Measurements from ENCODE around the gene PSMC1.
"Not testable (repeated sequence)": the region's sequence is repeated elsewhere in the genome, so short reads cannot be mapped to it uniquely, and the experiment has no call there.

PSMC1 gene

GRCh38 chr14:90256354-90257131, at the start of gene PSMC1:
TSS of gene PSMC1 (plus strand) at chr14:90256553. CDS start at chr14:90256598, 45 bp downstream.
- peak; percentile 85 for DNase-seq

- DNase-seq = no peak
These were observed 43.1 kb upstream of the PSMC1 start for GRCh38 chr14:90213099-90213748.

DNA sequence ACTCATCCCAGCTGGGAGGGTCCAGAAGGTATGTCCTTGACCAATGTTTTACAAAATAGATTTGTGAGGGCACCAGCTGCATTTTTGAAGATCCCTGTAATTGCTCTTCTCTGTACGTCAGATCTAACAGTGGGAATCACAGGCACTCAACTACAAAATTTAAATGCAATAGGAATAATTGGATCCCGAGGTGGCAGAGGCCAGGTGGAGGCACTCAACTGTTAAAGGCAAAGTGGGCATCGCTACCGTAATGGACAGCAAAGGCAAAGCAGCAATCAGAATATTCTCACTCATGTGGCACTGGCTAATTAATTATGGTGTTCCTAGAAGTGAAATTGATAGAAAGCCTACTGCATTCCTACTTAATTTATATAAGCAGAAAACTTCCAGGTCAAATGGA, 27.9 kb upstream of the PSMC1 start:
- DNase-seq = no peak

- DNase-seq = not testable (repeated sequence)
These were observed 26.4 kb upstream of the PSMC1 start for GRCh38 chr14:90229942-90230341.

GRCh38 chr14:90235179-90235976, 21.0 kb upstream of the PSMC1 start:
- peak; percentile 61 for DNase-seq

DNA sequence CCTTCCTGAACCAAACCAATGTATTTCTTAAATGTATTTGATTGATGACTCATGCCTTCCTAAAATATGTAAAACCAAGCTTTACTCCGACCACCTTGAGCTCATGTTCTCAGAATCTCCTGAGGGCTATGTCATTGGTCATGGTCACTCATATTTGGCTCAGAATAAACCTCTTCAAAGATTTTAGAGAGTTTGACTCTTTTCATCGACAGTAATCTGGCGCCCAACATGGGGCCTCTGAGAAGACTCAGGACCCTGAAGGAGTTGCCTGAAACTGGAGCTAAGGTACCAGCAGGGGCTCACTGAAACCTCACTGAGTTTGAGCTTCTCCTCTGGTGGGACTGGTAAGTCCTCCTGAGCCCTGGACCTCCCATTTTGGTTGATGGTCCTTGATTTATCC, 17.2 kb upstream of the PSMC1 start:
- no peak for DNase-seq

GRCh38 chr14:90242444-90242843, 13.9 kb upstream of the PSMC1 start:
- no peak for DNase-seq

GRCh38 chr14:90246936-90247335, 9.4 kb upstream of the PSMC1 start:
- no peak for DNase-seq

GRCh38 chr14:90247441-90247840, 8.9 kb upstream of the PSMC1 start:
- DNase-seq = not testable (repeated sequence)

DNA sequence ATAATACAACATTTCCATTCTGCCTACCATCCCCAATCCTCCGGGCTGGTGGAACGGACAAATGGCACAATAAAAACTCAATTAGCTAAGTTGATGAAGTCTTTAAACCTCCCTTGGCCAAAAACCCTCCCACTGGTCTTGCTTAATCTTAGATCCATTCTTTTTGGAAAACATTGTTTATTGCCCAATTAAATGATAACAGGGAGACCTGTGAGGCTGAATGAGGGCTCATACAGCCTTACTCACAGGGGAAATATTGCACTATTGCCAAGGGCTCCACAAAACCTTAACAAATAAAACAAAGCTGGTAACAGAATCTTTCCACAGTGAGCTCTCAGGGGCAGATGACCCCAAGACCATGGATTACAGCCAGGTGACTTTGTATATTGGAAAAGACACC, 7.8 kb upstream of the PSMC1 start:
- DNase-seq = no peak

- DNase-seq = no peak
These were observed 2.5 kb upstream of the PSMC1 start for GRCh38 chr14:90253826-90254225.

DNA sequence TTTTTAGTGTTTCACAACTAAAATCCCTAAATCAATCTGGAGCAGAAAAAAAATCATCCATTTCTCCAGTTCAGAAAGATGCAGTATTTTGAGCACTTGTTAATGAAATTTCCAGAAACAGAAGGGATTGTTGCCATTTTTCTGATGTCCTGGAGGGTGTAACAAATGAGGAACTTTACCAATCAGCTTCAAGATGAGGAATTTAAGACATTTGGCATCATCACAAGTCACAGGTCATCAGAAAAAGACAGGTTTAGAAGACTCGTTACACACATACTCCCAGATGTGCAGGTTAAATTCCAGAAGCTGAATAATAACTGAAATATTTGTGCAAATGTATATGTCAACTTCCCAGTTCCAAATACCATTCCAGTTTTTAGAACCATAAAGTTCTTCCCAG, 482 bp upstream of the PSMC1 start:
- DNase-seq = no peak

- no peak for DNase-seq
These were observed 7.5 kb downstream of the PSMC1 start for GRCh38 chr14:90263748-90264449.

DNA sequence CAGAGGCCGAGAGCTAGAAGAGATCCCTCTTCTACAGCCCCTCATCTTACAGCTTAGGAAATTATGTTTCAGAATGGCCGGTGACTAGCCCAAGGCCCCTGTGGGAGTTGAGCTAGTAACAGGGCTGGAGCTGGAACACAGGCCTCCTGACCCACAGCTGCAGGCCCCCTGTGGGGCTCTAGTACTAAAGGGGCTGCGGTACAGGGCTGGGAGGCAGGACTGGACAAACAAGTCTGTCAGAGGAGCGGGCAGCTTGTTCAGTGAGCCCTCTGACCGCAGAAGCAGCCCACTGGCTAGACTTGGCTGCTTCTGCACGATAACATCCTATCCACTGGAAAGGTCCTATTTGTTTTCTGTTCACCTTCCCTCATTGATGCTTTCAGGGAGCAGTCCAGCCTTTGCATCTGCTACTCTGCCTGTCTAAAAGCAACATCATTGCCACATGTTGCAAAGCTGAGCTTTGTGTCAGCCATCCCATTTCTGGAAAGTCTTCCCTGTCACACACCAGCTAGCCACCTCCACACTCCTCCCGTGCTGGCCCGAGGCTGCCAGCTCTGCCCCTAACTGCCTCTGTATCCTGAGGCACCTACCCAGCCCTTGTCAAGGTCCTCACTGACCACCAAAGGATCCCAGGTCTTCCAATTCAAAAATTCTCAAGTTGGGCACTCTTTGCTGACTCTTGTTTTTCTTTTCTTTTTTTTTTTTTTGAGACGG, 10.2 kb downstream of the PSMC1 start:
- DNase-seq = no peak

DNA sequence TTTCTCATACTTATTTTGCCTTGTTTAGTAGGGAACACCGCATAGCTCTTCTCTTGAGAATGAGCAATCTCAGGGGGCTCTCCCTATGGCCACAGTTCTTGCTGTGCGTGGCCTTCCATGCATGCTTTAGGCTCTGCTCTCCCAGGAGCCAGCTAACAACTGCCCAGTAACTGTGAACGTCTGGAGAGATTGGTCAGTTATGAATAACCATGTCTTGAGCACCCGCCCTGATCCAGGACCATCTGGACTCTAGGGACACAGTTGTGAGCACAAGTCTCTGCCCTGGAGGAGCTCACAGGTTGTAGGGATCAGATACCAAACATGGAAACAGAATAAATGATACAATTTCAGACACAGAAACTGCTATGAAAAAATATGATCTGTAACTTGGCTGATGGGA, 12.1 kb downstream of the PSMC1 start:
- no peak for DNase-seq

- DNase-seq = no peak
These were observed 16.2 kb downstream of the PSMC1 start for GRCh38 chr14:90272523-90272922.

DNA sequence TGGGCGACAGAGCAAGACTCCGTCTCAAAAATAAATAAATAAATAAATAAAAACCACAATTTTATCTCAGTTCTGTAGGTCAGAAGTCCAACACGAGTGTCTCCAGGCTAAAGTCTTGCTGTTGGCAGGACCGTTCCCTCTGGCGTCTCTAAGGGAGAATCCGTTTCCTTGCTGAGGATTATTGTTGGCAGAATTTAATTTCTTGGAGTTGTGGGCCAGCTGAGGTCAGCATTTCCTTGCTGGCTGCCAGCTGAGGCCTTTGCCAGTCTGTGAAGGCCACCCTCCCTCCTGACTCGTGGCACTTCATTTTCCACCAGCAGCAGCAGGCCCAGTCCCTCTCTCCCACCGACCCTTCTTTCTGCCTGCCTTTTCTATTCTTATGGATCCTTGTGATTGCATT, 17.2 kb downstream of the PSMC1 start:
- DNase-seq = no peak

DNA sequence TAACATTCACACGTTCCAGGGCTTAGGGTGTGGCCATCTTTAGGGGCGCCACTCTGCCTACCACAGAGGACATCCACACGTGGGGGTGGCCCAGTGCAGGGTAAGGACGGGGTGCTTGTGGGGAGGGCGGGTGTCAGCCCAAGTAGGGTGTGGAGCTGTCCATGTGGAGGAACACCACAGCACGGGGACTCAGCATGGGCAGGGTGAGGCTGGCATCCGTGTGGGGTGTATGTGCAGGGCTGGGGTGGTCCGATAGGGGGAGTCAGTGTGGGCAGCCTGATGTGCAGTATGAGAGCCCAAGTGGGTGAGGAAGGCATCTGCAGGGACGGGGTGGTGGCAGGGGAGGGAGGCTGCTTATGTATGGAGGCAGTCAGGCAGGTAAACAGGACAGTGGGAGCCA, 17.7 kb downstream of the PSMC1 start:
- DNase-seq = no peak

- DNase-seq = no peak
These were observed 18.6 kb downstream of the PSMC1 start for GRCh38 chr14:90274808-90275457.

- no peak for DNase-seq
These were observed 19.1 kb downstream of the PSMC1 start for GRCh38 chr14:90275458-90275814.

GRCh38 chr14:90275820-90276219, 19.5 kb downstream of the PSMC1 start:
- DNase-seq = no peak

Measured in activated CD8-positive, alpha-beta memory T cell treated with anti-CD3 and anti-CD28 coated beads, Interleukin-2, amount 50 U/mL, for 4 hours (primary cell).